ENCODE measurements around the gene NBPF9. TPM values are rescaled to one million over a fixed set of nuclear protein-coding genes. Genes with fewer than 3 reads are reported as not detected.
"Not testable (repeated sequence)": the region's sequence is repeated elsewhere in the genome, so short reads cannot be mapped to it uniquely, and the experiment has no call there.

Gene NBPF9, protein sequence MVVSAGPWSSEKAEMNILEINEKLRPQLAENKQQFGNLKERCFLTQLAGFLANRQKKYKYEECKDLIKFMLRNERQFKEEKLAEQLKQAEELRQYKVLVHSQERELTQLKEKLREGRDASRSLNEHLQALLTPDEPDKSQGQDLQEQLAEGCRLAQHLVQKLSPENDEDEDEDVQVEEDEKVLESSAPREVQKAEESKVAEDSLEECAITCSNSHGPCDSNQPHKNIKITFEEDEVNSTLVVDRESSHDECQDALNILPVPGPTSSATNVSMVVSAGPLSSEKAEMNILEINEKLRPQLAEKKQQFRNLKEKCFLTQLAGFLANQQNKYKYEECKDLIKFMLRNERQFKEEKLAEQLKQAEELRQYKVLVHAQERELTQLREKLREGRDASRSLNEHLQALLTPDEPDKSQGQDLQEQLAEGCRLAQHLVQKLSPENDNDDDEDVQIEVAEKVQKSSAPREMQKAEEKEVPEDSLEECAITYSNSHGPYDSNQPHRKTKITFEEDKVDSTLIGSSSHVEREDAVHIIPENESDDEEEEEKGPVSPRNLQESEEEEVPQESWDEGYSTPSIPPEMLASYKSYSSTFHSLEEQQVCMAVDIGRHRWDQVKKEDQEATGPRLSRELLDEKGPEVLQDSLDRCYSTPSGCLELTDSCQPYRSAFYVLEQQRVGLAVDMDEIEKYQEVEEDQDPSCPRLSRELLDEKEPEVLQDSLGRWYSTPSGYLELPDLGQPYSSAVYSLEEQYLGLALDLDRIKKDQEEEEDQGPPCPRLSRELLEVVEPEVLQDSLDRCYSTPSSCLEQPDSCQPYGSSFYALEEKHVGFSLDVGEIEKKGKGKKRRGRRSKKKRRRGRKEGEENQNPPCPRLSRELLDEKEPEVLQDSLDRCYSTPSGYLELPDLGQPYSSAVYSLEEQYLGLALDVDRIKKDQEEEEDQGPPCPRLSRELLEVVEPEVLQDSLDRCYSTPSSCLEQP (N-terminal part only)
- polyA plus RNA-seq (2013, experiment 1 of 4), result 22.7 TPM
- 22.1 TPM for polyA plus RNA-seq (2013, experiment 2 of 4)
- 16.9 TPM for polyA plus RNA-seq (2013, experiment 3 of 4)
- polyA plus RNA-seq (2013, experiment 4 of 4), result 18.4 TPM

- not testable (repeated sequence) for H3K4me1 ChIP-seq (ENCODE audit: control insufficient read depth, insufficient read depth, low read length); H3K27ac ChIP-seq (ENCODE audit: insufficient read depth, low read depth, low read length, poor library complexity, severe bottlenecking); H3K36me3 ChIP-seq (ENCODE audit: control insufficient read depth, insufficient read depth, low read length); H3K27me3 ChIP-seq (ENCODE audit: control insufficient read depth, insufficient read depth, low read length, poor library complexity, severe bottlenecking); H3K9me3 ChIP-seq (ENCODE audit: control insufficient read depth, low read length)
- WGBS, 2 experiments, result 0% methylated on average over 17 to 24 of the region's 85 CpGs
- peak within 1 kb of the TSS; percentile 31 for H3K4me3 ChIP-seq (ENCODE audit: insufficient read depth, low read depth, low read length)
Measured at GRCh38 chr1:149103109-149104081, at the start of gene NBPF9. Gene NBPF9, minus strand, starts transcription at chr1:149103551. Its CDS starts 21,412 bp downstream, at chr1:149082139.

DNA sequence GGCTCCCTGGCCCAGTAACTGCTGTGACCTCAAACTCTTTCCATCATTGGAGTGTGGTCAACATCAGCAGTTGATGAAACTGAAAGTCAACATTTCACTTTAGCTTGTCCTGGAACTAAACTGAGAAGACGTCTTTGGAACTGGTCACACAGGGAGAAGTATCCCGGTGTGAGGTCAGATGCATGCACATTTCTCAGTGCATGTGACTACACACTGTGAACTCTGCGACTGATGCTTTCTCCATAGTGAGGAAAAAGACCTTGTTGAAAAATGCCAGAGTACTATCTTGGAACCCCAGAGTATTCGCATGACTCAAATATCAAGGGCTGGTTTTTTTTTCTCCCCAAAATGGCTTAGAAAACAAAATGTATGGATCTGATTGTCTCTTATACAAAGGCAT is 46.6 kb upstream of the NBPF9 start:
- H3K9me3 ChIP-seq (ENCODE audit: control insufficient read depth, low read length); H3K27ac ChIP-seq (ENCODE audit: insufficient read depth, low read depth, low read length, poor library complexity, severe bottlenecking); H3K27me3 ChIP-seq (ENCODE audit: control insufficient read depth, insufficient read depth, low read length, poor library complexity, severe bottlenecking); H3K36me3 ChIP-seq (ENCODE audit: control insufficient read depth, insufficient read depth, low read length); H3K4me3 ChIP-seq (ENCODE audit: insufficient read depth, low read depth, low read length); H3K4me1 ChIP-seq (ENCODE audit: control insufficient read depth, insufficient read depth, low read length): not testable (repeated sequence)
- 86 to 89% methylated on average over 3 of the region's 4 CpGs for WGBS, 2 experiments

DNA sequence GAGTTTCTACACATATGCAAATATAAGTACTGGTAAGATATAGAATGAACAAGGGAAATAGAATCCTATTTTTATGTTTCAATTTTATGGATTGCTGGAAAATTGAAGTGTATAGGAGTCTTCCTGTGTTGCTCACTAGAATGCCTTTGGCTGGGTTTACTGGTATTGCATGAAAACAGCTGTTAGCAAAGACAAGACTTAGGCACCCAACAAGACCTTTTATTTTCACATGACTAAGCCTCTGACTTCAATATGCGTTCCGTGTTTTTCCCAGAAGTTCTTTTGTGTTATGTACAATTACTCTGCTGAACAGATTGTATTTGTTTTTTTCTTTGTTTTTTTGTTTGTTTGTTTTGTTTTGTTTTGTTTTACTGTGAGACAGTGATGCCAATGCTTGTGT is 34.2 kb upstream of the NBPF9 start:
- H3K27ac ChIP-seq (ENCODE audit: insufficient read depth, low read depth, low read length, poor library complexity, severe bottlenecking); H3K36me3 ChIP-seq (ENCODE audit: control insufficient read depth, insufficient read depth, low read length); H3K4me1 ChIP-seq (ENCODE audit: control insufficient read depth, insufficient read depth, low read length); H3K27me3 ChIP-seq (ENCODE audit: control insufficient read depth, insufficient read depth, low read length, poor library complexity, severe bottlenecking); H3K4me3 ChIP-seq (ENCODE audit: insufficient read depth, low read depth, low read length); H3K9me3 ChIP-seq (ENCODE audit: control insufficient read depth, low read length): not testable (repeated sequence)
- no CpG with 5 or more reads among the region's 2 CpGs for WGBS, 2 experiments

- H3K27me3 ChIP-seq (ENCODE audit: control insufficient read depth, insufficient read depth, low read length, poor library complexity, severe bottlenecking); H3K9me3 ChIP-seq (ENCODE audit: control insufficient read depth, low read length); H3K4me1 ChIP-seq (ENCODE audit: control insufficient read depth, insufficient read depth, low read length); H3K36me3 ChIP-seq (ENCODE audit: control insufficient read depth, insufficient read depth, low read length); H3K27ac ChIP-seq (ENCODE audit: insufficient read depth, low read depth, low read length, poor library complexity, severe bottlenecking); H3K4me3 ChIP-seq (ENCODE audit: insufficient read depth, low read depth, low read length): not testable (repeated sequence)
- 88 to 95% methylated on average over 4 to 7 of the region's 7 CpGs for WGBS, 2 experiments
Measured at GRCh38 chr1:149130938-149131337, 27.6 kb upstream of the NBPF9 start.

DNA sequence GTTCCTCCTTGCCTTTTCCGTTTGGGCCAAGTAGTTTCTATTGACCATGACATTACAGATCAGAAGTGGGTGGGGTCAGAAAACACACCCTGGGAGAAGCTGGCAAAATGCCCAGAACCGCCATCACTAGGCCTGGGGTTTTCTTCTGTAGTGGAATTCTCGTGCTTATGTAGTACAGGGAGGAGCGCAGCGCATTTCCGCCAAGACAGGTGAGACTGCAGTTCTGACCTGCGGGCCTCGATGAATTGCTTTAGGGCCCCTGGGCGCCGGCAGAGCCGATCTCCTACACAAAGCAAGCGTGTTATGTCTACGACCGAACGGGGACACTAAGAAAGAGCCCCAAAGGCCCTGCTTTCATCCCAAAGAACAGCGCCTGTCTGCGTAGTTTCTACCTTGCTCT is 25.9 kb upstream of the NBPF9 start:
- not testable (repeated sequence) for H3K27me3 ChIP-seq (ENCODE audit: control insufficient read depth, insufficient read depth, low read length, poor library complexity, severe bottlenecking); H3K27ac ChIP-seq (ENCODE audit: insufficient read depth, low read depth, low read length, poor library complexity, severe bottlenecking); H3K4me3 ChIP-seq (ENCODE audit: insufficient read depth, low read depth, low read length); H3K36me3 ChIP-seq (ENCODE audit: control insufficient read depth, insufficient read depth, low read length); H3K4me1 ChIP-seq (ENCODE audit: control insufficient read depth, insufficient read depth, low read length); H3K9me3 ChIP-seq (ENCODE audit: control insufficient read depth, low read length)
- no CpG with 5 or more reads among the region's 17 CpGs for WGBS, 2 experiments

- H3K27ac ChIP-seq (ENCODE audit: insufficient read depth, low read depth, low read length, poor library complexity, severe bottlenecking); H3K9me3 ChIP-seq (ENCODE audit: control insufficient read depth, low read length); H3K4me1 ChIP-seq (ENCODE audit: control insufficient read depth, insufficient read depth, low read length); H3K4me3 ChIP-seq (ENCODE audit: insufficient read depth, low read depth, low read length); H3K36me3 ChIP-seq (ENCODE audit: control insufficient read depth, insufficient read depth, low read length); H3K27me3 ChIP-seq (ENCODE audit: control insufficient read depth, insufficient read depth, low read length, poor library complexity, severe bottlenecking): not testable (repeated sequence)
- 89 to 93% methylated on average over 3 of the region's 6 CpGs for WGBS, 2 experiments
Measured at GRCh38 chr1:149126555-149127145, 23.3 kb upstream of the NBPF9 start.

DNA sequence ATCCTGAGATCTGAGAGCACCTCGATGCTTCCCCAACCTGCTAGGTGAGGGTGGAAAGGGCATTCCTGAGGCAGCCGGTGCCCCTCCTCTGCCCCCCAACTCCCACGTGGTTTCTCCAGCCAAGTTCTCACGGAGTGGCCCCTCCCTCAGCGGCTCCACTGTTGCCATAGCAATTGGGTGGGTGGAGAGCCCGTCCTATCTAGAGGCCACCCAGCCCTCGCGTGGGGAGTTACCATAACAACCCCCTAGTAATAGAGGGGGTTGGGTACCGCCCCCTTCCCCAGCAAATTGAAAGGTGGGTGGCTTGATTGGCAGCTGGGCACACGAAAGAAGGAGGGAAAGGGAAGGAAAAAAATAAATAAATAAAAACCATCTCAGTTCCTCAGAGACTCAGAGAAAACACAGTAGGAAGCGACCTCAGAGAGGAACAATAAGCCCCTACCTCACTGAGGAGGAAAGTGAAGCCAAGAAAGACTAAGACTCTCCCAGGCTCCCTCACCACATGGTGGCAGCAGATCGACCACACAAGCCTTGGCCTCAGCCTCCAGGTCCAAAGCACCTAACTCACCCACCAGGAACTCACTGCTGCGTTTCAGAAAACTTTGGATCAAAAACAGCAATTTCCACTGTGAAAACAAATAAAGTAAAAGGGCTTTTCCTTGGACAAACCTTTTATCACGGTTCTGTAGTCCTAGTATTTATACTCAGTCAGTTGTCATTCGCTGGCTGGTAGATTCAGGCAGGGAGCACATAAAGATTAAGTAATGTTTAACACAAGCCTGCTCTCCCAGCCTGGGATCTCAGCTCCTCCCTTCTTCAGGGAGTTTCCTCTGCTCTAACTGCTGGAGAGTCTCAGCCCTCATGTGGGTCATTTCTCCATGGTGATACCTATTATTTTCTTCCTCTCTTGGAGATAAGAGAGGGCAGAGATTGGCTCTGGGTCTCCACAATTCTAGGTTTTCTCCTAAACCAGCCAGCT is 20.9 kb upstream of the NBPF9 start:
- WGBS, 2 experiments, result 19% methylated on average over 6 of the region's 15 CpGs; no CpG with 5 or more reads in 1 of the 2 experiments
- H3K4me1 ChIP-seq (ENCODE audit: control insufficient read depth, insufficient read depth, low read length); H3K27me3 ChIP-seq (ENCODE audit: control insufficient read depth, insufficient read depth, low read length, poor library complexity, severe bottlenecking); H3K9me3 ChIP-seq (ENCODE audit: control insufficient read depth, low read length); H3K36me3 ChIP-seq (ENCODE audit: control insufficient read depth, insufficient read depth, low read length); H3K27ac ChIP-seq (ENCODE audit: insufficient read depth, low read depth, low read length, poor library complexity, severe bottlenecking); H3K4me3 ChIP-seq (ENCODE audit: insufficient read depth, low read depth, low read length): not testable (repeated sequence)

DNA sequence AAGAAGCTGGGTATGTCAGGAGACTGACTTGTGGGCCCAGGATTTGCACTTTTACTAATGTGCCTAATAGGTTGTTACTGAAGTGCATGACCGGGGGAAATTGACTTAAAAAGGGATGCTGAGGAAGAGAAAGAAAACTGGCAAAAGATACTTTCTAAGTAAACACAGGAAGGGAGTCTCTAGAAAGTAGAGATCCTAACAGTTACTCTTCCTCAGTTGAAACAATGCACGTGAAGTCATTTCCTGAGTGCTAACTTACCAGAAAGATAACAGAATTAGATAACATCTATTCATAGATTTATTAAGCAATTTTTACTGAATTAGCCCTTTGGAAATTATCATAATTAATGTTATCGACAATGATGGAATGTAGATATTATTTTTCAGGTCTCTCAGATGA is 9.5 kb upstream of the NBPF9 start:
- H3K36me3 ChIP-seq (ENCODE audit: control insufficient read depth, insufficient read depth, low read length), result not testable (repeated sequence)
- 100% methylated on average over 1 of the region's 3 CpGs for WGBS, 2 experiments

More for the DNA sequence above, 9.5 kb upstream of the NBPF9 start:
- H3K9me3 ChIP-seq (ENCODE audit: control insufficient read depth, low read length); H3K27ac ChIP-seq (ENCODE audit: insufficient read depth, low read depth, low read length, poor library complexity, severe bottlenecking); H3K27me3 ChIP-seq (ENCODE audit: control insufficient read depth, insufficient read depth, low read length, poor library complexity, severe bottlenecking); H3K4me1 ChIP-seq (ENCODE audit: control insufficient read depth, insufficient read depth, low read length); H3K4me3 ChIP-seq (ENCODE audit: insufficient read depth, low read depth, low read length): not testable (repeated sequence)

Measured in ectodermal cell (in vitro differentiated cells).